K562 (cell line): ENCODE data around the gene SPATA31D1. TPM values are rescaled to one million over a fixed set of nuclear protein-coding genes. Genes with fewer than 3 reads are reported as not detected.

ENCODE experiments used
- ATAC-seq: fragments of 200-7000 bp; cut with Tn5 transposase; 3 replicates; pipeline ENCODE4 v1.9.1; 2020; ENCODE audit warnings: moderate library complexity
- BruUV-seq: library from RNA; stranded (reverse); fragments of 400-500 nt; replicated peaks from 2 replicates; lab custom pipeline; 2021; lab: Mats Ljungman, UMichigan
- CTCF ChIA-PET: fragments of 300-600 bp; formaldehyde crosslinking; extraction: SDS; loops from one replicate; lab custom pipeline; 2021; ENCODE audit warnings: low intra/inter-chr PET ratio; lab: Yijun Ruan, JAX
- POLR2A ChIA-PET: fragments of 300-600, 350-650 bp; sonication (Branson Sonifier 250); formaldehyde crosslinking; extraction: SDS; loops from one replicate; lab custom pipeline; 2021; ENCODE audit warnings: antibody characterized with exemption, inconsistent platforms; lab: Yijun Ruan, JAX
- DNase-seq, 4 experiments: peaks; one replicate each; pipeline versions ENCODE4 v3.0.0 to v3.0.0-alpha.2; 2011 to 2018; ENCODE audit warnings: low spot score in 3 of 4, mixed read lengths in 3 of 4; ENCODE audit errors: extremely low read depth in 1 of 4
- FAIRE-seq: peaks from 2 replicates; lab custom pipeline; 2011; peaks lifted over from hg19 to GRCh38; lab: Jason Lieb, UNC
- H2AFZ ChIP-seq: 2 replicates; pipeline ENCODE4 v1.6.0; 2011; ENCODE audit warnings: low read depth, low read length, control low read depth, inconsistent platforms
- H3K27ac ChIP-seq: fragments of 200-600 bp; 3 replicates; pipeline ENCODE4 v1.8.0; 2011; ENCODE audit warnings: low read depth, mild to moderate bottlenecking, control low read depth, inconsistent platforms, low read length, moderate library complexity, mixed read lengths; ENCODE audit errors: extremely low read depth
- H3K27me3 ChIP-seq, 2 experiments: fragments of 300-600 bp in 1 of 2; 2 replicates in 1 of 2; 3 replicates in 1 of 2; pipeline versions ENCODE4 v1.6.0 to v1.8.0; 2011; ENCODE audit warnings: inconsistent platforms in 2 of 2, low read length in 2 of 2, mild to moderate bottlenecking in 1 of 2, mixed read lengths in 1 of 2, moderate library complexity in 1 of 2; ENCODE audit not compliant: control insufficient read depth in 2 of 2, insufficient read depth in 2 of 2
- H3K36me3 ChIP-seq: fragments of 300-600 bp; 3 replicates; pipeline ENCODE4 v1.8.0; 2011; ENCODE audit warnings: mild to moderate bottlenecking, low read length, inconsistent platforms; ENCODE audit not compliant: control insufficient read depth, insufficient read depth
- H3K4me1 ChIP-seq, 2 experiments: fragments of 200-600 bp in 1 of 2; replicated peaks in 1 of 2; 2 replicates in 1 of 2; 3 replicates in 1 of 2; pipeline versions ENCODE4 v1.5.1 to v1.8.0; 2011; ENCODE audit warnings: inconsistent platforms in 2 of 2, low read length in 2 of 2, mild to moderate bottlenecking in 1 of 2, mixed read lengths in 1 of 2, moderate library complexity in 1 of 2; ENCODE audit not compliant: control insufficient read depth in 2 of 2, insufficient read depth in 2 of 2
- H3K4me2 ChIP-seq: 2 replicates; pipeline ENCODE4 v1.6.1; 2011; ENCODE audit warnings: low read length, control low read depth, inconsistent platforms, mixed read lengths; ENCODE audit not compliant: insufficient read depth
- H3K4me3 ChIP-seq: fragments of 200-600 bp; sonication (generic), shearing (Covaris generic); 2 replicates; pipeline ENCODE4 v1.5.1; 2016; ENCODE audit warnings: control low read depth, inconsistent platforms
- H3K79me2 ChIP-seq: fragments of 200-600 bp; 3 replicates; pipeline ENCODE4 v1.8.0; 2011; ENCODE audit warnings: low read length, inconsistent platforms; ENCODE audit not compliant: control insufficient read depth, insufficient read depth
- H3K9ac ChIP-seq, 2 experiments: 2 replicates each; pipeline versions ENCODE4 v1.6.0 to v1.6.1; 2011; ENCODE audit warnings: low read depth in 2 of 2, low read length in 2 of 2, control low read depth in 1 of 2, inconsistent platforms in 1 of 2, mild to moderate bottlenecking in 1 of 2, mixed read lengths in 1 of 2; ENCODE audit not compliant: insufficient read depth in 1 of 2
- H3K9me1 ChIP-seq: one replicate; pipeline ENCODE4 v1.6.0; 2011; ENCODE audit warnings: inconsistent platforms, mild to moderate bottlenecking, low read length, moderate library complexity; ENCODE audit not compliant: control insufficient read depth, insufficient read depth
- H3K9me3 ChIP-seq: replicated peaks from 2 replicates; pipeline ENCODE4 v1.5.1; 2011; ENCODE audit warnings: low read depth, low read length, inconsistent platforms; ENCODE audit not compliant: control insufficient read depth, insufficient read depth
- H4K20me1 ChIP-seq: replicated peaks from 2 replicates; pipeline ENCODE4 v1.6.1; 2011; ENCODE audit warnings: low read length, inconsistent platforms, mixed read lengths; ENCODE audit not compliant: control insufficient read depth, insufficient read depth
- CBFB ChIP-seq: sonication (generic); formaldehyde crosslinking; IDR thresholded peaks from 2 replicates; pipeline ENCODE4 v1.4.0; 2020; ENCODE audit warnings: mild to moderate bottlenecking, missing genetic modification reagents
- GABPA ChIP-seq: fragments of 200-800 bp; sonication (Bioruptor generic); conservative IDR thresholded peaks from 2 replicates; pipeline ENCODE4 v1.6.1; 2016; ENCODE audit warnings: low read depth, missing genetic modification characterization, missing compliant biosample characterization
- PHTF2 ChIP-seq: fragments of 250-450 bp; sonication (Bioruptor Pico); IDR thresholded peaks from 2 replicates; pipeline ENCODE4 v1.5.0; 2021; ENCODE audit warnings: mild to moderate bottlenecking
- SLC30A9 ChIP-seq: fragments of 250-450 bp; sonication (Bioruptor Pico); IDR thresholded peaks from 2 replicates; pipeline ENCODE4 v1.8.0; 2022; ENCODE audit warnings: mild to moderate bottlenecking, moderate library complexity
- SMC3 ChIP-seq: conservative IDR thresholded peaks from 2 replicates; pipeline ENCODE4 v1.6.1; 2011; ENCODE audit warnings: low read depth, low read length, improper control_type of control experiment; ENCODE audit not compliant: insufficient read depth
- SNIP1 ChIP-seq: fragments of 450-650 bp; IDR thresholded peaks from 2 replicates; pipeline ENCODE4 v1.7.1; 2017; ENCODE audit warnings: low read depth, mild to moderate bottlenecking
- TCF7 ChIP-seq: sonication (generic); IDR thresholded peaks from 2 replicates; pipeline ENCODE4 v1.6.1; 2016; ENCODE audit warnings: antibody characterized with exemption, borderline replicate concordance
- ZNF24 ChIP-seq: fragments of 450-650 bp; IDR thresholded peaks from 2 replicates; pipeline ENCODE4 v1.6.1; 2016
- ZNF57 ChIP-seq: fragments of 450-650 bp; formaldehyde crosslinking; IDR thresholded peaks from 2 replicates; pipeline ENCODE4 v1.4.0; 2020; ENCODE audit warnings: mild to moderate bottlenecking, moderate library complexity
- in situ Hi-C: fragments of 300-500 bp; cut with MboI; formaldehyde crosslinking; loops from 4 replicates; pipeline ENCODE4 v1.15.0; 2018; ENCODE audit warnings: inconsistent platforms, mixed read lengths
- intact Hi-C: fragments of 100-400 bp; cut with micrococcal nuclease; formaldehyde crosslinking; loops from 2 replicates; pipeline ENCODE4 v1.14.2; 2022
- polyA plus RNA-seq, 8 experiments: library from polyadenylated mRNA; depleted of rRNA in 4 of 8; stranded (reverse) in 5 of 8; unstranded in 3 of 8; fragments of >200 nt; fragmentation: Nextera tagmentation in 2 of 8; fragmentation: Illumina TruSeq in 1 of 8; extraction: Ambion mirVana in 2 of 8; extraction: Trizol in 1 of 8; gene quantifications; 2 replicates each; pipeline versions ENCODE4 v1.2.1 to v1.2.3, GENCODE V29; 2011 to 2014; ENCODE audit warnings: inconsistent platforms in 1 of 8, missing spikeins in 1 of 8
- total RNA-seq, 7 experiments: library from RNA; depleted of rRNA in 6 of 7; stranded (reverse); fragments of >200 nt in 6 of 7; fragmentation: Illumina TruSeq in 2 of 7; extraction: Trizol in 2 of 7; gene quantifications; 2 replicates each; pipeline versions ENCODE4 v1.2.1 to v1.2.3, GENCODE V29; 2011 to 2021; ENCODE audit warnings: low replicate concordance in 1 of 7
- TF ChIP-seq, protein P1 (sequence below): fragments of 250-450 bp; sonication (Bioruptor Pico); IDR thresholded peaks from 2 replicates; pipeline ENCODE4 v1.4.0; 2020
- TF ChIP-seq, protein P2 (sequence below): sonication (generic); formaldehyde crosslinking; IDR thresholded peaks from 2 replicates; pipeline ENCODE4 v1.9.0; 2022; ENCODE audit warnings: mild to moderate bottlenecking, missing genetic modification reagents

SPATA31D1 gene
- total and polyA plus RNA-seq, 9 of the 15 experiments (the other 6 are each of a cell fraction or from before 2014, with no cell fraction given): not detected

DNA sequence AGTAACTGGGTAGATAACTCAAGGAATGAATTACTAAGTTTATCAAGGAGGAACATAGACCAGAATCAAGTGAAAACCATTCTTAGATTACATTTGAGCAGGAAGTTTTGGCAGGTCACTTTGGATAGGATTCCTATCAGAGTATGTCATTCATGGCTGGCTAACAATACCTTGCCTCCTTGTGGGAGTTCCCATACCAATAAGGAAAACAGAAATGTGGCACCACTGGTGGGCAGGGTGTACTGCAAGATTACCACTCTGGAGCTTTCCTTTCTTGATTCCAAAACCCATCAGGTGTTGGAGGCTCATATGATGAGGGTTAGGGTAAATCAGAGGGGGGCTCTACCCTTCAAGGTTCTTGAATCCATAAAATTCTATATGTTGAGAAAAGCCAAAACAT is 18.6 kb upstream of the SPATA31D1 start:
- intact Hi-C loops: no loop called here
- FAIRE-seq: no peak
- ChIA-PET POLR2A (no interaction called here), CTCF (no interaction called here)
- Histone ChIP-seq H3K27ac (no peak overlapping the region), H3K9ac (no peak overlapping the region), H3K27me3 (no peaks in the 10 kb centered on the region), H2AFZ (no peak overlapping the region), H3K36me3 (no peaks in the 10 kb centered on the region), H3K9me1 (no peaks in the 10 kb centered on the region), H3K9me3 (no peaks in the 10 kb centered on the region), H3K79me2 (no peaks in the 10 kb centered on the region), H3K4me2 (no peak overlapping the region), H3K4me3 (no peak overlapping the region), H3K4me1 (no peaks in the 10 kb centered on the region), H4K20me1 (no peaks in the 10 kb centered on the region)
- no peak for ATAC-seq
- no TSS peak for BruUV-seq
- in situ Hi-C loops: no loop called here
- DNase-seq: no peak
- TF ChIP-seq, protein P1, sequence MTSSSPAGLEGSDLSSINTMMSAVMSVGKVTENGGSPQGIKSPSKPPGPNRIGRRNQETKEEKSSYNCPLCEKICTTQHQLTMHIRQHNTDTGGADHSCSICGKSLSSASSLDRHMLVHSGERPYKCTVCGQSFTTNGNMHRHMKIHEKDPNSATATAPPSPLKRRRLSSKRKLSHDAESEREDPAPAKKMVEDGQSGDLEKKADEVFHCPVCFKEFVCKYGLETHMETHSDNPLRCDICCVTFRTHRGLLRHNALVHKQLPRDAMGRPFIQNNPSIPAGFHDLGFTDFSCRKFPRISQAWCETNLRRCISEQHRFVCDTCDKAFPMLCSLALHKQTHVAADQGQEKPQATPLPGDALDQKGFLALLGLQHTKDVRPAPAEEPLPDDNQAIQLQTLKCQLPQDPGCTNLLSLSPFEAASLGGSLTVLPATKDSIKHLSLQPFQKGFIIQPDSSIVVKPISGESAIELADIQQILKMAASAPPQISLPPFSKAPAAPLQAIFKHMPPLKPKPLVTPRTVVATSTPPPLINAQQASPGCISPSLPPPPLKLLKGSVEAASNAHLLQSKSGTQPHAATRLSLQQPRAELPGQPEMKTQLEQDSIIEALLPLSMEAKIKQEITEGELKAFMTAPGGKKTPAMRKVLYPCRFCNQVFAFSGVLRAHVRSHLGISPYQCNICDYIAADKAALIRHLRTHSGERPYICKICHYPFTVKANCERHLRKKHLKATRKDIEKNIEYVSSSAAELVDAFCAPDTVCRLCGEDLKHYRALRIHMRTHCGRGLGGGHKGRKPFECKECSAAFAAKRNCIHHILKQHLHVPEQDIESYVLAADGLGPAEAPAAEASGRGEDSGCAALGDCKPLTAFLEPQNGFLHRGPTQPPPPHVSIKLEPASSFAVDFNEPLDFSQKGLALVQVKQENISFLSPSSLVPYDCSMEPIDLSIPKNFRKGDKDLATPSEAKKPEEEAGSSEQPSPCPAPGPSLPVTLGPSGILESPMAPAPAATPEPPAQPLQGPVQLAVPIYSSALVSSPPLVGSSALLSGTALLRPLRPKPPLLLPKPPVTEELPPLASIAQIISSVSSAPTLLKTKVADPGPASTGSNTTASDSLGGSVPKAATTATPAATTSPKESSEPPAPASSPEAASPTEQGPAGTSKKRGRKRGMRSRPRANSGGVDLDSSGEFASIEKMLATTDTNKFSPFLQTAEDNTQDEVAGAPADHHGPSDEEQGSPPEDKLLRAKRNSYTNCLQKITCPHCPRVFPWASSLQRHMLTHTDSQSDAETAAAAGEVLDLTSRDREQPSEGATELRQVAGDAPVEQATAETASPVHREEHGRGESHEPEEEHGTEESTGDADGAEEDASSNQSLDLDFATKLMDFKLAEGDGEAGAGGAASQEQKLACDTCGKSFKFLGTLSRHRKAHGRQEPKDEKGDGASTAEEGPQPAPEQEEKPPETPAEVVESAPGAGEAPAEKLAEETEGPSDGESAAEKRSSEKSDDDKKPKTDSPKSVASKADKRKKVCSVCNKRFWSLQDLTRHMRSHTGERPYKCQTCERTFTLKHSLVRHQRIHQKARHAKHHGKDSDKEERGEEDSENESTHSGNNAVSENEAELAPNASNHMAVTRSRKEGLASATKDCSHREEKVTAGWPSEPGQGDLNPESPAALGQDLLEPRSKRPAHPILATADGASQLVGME (CRISPR knock-in tag): no peak
- TF ChIP-seq ZNF24 (no peak), SNIP1 (no peak), ZNF57 (CRISPR knock-in tag) (no peak), PHTF2 (CRISPR knock-in tag) (no peak), TCF7 (no peak), CBFB (CRISPR knock-in tag) (no peak), SLC30A9 (CRISPR knock-in tag) (no peak), SMC3 (no peak), GABPA (tag) (no peak)
- TF ChIP-seq, protein P2, sequence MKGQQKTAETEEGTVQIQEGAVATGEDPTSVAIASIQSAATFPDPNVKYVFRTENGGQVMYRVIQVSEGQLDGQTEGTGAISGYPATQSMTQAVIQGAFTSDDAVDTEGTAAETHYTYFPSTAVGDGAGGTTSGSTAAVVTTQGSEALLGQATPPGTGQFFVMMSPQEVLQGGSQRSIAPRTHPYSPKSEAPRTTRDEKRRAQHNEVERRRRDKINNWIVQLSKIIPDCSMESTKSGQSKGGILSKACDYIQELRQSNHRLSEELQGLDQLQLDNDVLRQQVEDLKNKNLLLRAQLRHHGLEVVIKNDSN (CRISPR knock-in tag): no peak
